ENCODE measurements around the gene CAV2.

CAV2 gene

DNA sequence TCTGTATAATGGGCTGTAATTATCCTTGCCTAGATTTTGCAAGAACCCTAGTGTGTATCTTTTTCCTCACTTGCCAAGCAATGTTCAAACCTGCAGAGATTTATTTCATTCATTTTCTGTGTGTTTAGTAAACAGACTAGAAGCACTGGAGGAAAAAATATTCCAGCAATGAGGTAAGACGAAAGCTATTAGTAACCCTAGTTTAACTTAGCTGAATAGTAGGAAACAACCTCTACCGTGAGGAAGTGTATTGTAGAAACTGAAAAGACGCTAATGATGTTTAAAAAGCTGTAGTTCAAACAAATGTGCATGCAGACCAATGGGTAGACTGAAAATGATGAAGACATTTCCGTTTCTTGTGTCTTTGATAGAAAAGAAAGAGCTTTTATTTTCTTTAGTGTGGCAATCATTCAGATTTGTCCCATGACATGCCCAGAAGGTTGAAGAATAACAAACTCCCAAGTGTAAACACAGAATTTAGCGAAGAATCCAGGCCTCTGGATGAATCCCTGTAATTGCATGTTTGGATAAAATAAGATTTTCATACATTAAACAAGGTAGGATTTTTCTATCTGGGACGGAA is 46.0 kb downstream of the CAV2 start:
- no peak for DNase-seq (ENCODE audit: extremely low read depth in 1 of 2, low read depth in 1 of 2)

DNA sequence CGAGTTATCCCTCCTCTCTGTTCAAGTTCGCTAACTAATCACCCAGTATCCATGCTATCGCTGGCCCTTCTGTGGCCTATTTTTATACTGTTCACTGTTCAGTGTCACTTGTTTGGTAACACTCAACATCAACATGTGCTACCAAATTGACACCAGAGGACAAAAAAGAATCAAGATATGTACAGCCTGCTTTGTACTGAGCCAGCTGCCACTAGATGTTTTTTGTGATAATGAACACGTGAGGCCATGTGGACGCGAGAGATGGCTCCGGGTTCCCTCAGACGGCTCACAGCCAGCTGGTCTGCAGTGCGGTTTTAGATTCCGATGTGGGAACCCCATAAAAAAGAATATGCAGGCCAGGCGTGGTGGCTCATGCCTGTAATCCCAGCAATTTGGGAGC is 46.5 kb downstream of the CAV2 start:
- no peak for DNase-seq (ENCODE audit: extremely low read depth in 1 of 2, low read depth in 1 of 2)

DNA sequence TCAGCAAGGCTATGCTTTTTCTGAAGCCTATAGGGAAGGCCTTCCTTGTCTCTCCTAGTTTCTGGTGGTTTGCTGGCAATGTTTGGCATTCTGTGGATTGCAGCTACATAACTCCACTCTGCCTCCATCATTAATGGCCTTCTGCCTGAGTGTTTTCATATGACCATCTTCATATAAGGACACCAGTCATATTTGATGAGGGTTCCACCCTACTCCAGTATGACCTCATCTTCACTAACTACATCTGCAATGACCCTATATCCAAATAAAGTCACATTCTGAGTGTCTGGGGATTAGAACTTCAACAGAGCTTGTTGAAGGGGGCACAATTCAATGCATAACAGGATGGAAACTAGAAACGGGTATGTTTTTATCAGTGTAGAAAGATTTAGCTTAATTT is 47.4 kb downstream of the CAV2 start:
- no peak for DNase-seq (ENCODE audit: extremely low read depth in 1 of 2, low read depth in 1 of 2)

DNA sequence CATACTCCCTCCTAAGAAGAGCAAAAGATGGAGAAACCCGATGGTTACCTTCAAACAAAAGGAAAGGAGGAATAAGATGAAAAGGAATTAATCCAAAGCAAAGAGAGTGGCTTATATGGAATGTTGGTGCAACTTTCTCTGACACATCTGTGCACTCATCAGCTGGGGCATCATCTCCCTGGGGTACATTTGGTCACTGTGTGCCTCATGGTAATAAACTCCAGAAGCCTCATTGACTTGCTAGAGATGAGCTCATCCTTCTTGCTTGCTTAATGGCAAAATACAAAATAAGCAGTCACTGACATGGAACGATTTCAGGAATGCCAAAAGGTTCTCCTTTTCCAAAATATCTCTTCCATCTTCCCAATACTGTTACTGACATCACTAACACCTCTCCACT is 47.8 kb downstream of the CAV2 start:
- no peak for DNase-seq (ENCODE audit: extremely low read depth in 1 of 2, low read depth in 1 of 2)

DNA sequence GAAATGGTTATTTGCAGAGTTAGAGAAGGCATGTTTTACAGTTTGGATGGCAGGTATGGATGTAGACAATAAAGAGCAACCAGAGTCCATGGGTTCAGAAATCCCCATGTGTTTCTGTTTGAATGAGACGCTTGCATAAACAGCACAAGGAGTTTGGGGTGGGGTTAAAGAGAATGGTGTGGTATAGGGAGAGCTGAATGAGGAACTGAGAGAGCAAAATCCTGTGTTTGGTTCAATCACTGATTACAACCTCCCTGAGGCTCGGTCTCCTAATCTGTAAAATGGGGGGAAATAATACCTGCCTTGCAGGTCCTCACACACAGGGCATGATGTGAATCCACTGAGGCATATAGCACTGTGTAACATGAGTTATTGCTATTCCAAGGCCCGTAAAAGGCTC is 49.0 kb downstream of the CAV2 start:
- no peak for DNase-seq (ENCODE audit: extremely low read depth in 1 of 2, low read depth in 1 of 2)

DNA sequence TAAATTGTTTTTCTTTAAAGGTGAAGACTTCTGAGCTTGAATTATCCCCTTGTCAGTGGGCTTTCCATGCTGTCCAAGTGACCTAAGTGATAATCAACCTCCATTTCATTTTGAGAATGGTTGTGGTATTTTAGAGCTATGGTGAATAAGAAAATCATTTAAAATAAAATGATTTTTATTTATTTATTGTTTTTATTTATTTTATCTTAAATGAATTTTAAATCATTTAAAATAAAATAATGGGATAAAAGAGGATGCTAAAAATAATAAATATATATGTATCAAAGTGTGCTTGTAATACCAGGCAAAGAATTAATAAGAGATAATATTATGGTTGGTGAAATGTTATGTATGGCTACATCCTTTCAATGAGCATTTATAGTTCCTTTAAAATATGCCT is 49.8 kb downstream of the CAV2 start:
- no peak for DNase-seq (ENCODE audit: extremely low read depth in 1 of 2, low read depth in 1 of 2)

DNA sequence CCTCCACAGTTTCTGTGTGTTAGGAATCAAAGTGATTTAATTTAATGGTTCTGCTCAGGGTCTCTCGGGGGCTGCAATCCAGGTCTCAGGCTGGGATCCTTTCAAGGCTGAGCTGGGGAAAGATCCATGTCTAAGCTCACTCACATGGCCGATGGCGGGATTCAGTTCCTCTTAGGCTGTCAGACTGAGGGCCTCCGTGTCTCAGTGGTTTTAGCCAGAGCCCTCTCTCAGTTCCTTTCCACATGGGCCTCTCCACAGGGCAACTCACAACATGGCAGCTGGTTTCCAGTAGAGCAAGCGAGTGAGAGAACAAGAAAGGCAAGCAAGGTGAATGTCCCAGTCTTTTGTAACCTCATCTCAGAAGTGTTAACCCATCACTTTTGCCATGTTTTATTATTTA is 52.2 kb downstream of the CAV2 start:
- no peak for DNase-seq (ENCODE audit: extremely low read depth in 1 of 2, low read depth in 1 of 2)

DNA sequence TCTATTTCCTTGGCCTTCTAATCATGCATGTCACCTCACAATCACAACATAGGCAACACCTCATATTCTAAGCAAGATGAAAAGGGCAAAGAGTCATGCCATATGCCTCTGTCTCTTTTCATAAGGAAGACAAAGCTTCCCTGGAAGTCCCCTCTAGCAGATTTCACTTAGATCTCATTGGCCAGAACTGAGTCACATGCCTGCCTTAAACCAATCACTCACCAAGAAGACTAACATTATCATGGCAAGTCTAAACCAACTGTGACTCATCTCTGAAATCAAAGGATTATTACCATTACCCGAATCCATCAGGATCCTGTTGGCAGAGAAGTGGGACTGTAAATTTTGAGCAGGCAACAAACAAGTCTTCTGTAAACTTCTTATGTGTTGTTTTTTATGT is 53.1 kb downstream of the CAV2 start:
- no peak for DNase-seq (ENCODE audit: extremely low read depth in 1 of 2, low read depth in 1 of 2)

DNA sequence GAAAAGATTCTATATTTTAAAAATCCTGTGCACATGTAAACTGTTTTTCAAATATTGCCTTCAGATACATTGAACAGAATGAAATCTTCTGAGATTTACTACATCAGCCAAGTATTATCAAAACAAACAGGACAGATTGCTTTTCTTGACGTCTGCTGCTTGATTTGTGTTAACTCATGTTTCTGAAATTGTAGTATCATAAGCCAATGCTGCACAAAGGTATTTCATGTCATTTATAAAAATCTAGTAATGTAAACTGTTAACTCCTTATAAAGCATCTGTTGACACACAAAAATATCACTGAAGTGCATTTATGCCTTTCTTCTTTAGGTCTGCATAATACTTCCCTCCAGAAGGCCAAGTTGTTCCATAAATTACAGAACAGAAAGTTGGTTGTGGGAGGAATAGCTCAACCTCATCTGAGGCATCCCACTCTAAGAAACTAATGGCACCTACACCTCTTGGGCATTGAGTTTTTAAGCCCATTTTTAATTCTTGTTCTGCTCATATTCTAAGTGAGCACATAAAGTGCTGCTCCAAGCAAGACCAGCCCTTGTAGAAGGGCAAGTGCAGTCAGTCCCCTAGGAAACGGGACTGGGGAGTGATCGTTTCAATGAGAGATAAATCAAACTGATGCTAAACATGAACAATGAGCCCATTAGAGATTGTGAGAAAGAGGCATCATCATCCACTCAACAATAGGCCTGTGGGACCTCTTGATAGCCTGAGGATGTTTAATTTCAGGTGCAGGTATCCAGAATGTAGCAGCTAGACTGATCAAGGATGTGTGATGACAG is 53.8 kb downstream of the CAV2 start:
- DNase-seq (ENCODE audit: extremely low read depth in 1 of 2, low read depth in 1 of 2) = no peak

DNA sequence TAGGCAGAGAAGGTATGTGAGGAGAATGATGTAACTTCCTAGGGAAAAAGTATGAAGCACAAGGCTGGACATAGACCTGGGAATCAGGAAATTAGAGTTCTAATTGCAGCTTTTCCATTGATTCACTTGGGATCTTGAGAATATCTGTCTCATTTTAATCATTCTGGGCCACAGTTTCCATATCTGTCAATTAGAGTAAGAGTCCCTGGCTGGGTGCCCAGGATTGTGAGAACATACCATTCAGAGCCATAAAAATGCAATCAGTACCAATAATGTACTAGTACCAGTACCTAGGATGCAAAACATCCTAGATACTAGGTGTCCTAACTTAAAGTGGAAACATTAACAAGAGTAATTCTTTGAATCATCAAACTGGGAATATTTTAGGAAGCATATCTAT is 54.9 kb downstream of the CAV2 start:
- no peak for DNase-seq (ENCODE audit: extremely low read depth in 1 of 2, low read depth in 1 of 2)

DNA sequence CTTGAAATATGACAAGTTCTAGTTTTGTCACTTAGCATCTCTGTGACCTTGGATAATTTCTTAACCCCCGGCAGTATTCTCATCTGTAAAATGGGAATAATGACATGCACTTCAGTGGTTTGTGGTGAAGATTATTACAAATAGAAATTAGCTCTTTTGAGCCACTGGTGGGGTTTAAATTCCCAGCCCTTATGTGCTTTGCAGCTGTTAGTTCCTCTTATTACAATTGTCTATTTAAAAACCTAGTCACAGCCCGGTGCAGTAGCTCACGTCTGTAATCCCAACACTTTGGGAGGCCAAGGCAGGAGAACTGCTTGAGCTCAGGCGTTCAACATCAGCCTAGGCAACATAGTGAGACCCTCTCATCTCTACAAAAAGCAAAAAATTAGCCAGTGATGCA is 55.4 kb downstream of the CAV2 start:
- DNase-seq (ENCODE audit: extremely low read depth in 1 of 2, low read depth in 1 of 2) = no peak

DNA sequence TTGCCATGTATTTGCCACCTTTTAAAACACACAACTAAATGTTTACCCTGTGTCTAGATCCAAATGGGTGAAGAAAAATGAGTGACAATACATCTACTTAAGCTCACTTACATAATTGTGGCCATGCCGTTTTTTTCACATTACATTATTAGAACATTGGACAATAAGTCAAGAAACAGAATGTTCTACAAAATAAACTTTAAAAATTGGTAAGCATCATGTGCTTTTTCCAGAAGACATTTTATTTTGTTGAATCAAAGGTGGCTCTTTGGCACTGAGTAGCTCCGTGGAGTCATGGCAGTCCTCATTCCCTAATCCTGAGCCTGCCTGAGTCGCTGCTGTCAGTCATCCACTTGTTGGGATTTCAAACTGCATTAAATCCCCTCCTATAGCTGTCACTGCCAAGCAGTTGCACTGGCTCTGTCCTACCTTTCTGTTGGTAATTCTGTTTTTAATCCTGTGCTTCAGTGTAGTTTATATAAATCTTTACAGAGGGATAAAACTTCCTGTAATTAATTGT is 57.6 kb downstream of the CAV2 start:
- DNase-seq (ENCODE audit: extremely low read depth in 1 of 2, low read depth in 1 of 2) = no peak

DNA sequence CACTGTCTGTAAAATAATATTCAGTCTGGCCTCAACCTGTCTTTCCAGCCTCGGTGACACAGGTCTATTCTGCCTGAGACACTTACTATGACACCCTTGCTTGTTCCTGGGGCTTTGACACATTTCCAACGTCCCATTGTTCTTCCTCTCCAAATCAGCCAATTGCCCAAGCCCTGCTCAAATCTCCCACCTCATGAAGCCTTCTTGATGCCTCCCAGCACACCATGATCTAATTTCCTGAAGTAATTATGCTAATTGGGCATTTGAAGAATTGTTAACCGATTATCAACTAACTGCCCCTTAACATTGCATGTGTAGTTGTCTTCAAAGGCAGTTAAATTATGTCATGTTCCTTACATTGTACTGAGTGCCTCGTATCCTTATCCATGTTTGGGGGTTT is 58.4 kb downstream of the CAV2 start:
- DNase-seq (ENCODE audit: extremely low read depth in 1 of 2, low read depth in 1 of 2) = no peak
